T-helper 2 cell treated with Interferon-gamma antibody and Interleukin-4, amounts not matched to agents 5 μg/mL and 100 μg/mL, for 36 hours (primary cell): ENCODE data around the gene IL16.

Experiments used
- DNase-seq: peaks from one replicate; pipeline ENCODE4 v3.0.0; 2021; ENCODE audit warnings: low spot score
- H3K27ac Mint-ChIP-seq: one replicate; pipeline ENCODE4 v1.8.0; 2021; ENCODE audit warnings: mild to moderate bottlenecking, mixed read lengths
- H3K27me3 Mint-ChIP-seq: one replicate; pipeline ENCODE4 v1.8.0; 2021; ENCODE audit warnings: low read depth, mixed read lengths
- H3K36me3 Mint-ChIP-seq: one replicate; pipeline ENCODE4 v1.8.0; 2021; ENCODE audit warnings: low read depth, mixed read lengths
- H3K4me1 Mint-ChIP-seq: one replicate; pipeline ENCODE4 v1.8.0; 2021; ENCODE audit warnings: low read depth, mixed read lengths
- H3K4me3 Mint-ChIP-seq: one replicate; pipeline ENCODE4 v1.8.0; 2022; ENCODE audit warnings: mild to moderate bottlenecking, moderate library complexity, mixed read lengths
- H3K9me3 Mint-ChIP-seq: one replicate; pipeline ENCODE4 v1.8.0; 2021; ENCODE audit warnings: mixed read lengths

IL16 gene

GRCh38 chr15:81285461-81285860, 88.8 kb downstream of the IL16 start:
- peaks cover 46% of the 10 kb centered on the region for H3K4me1 Mint-ChIP-seq
- H3K4me3 Mint-ChIP-seq = no peak overlapping the region
- no peaks in the 10 kb centered on the region for H3K27me3 Mint-ChIP-seq
- peaks cover 7% of the 10 kb centered on the region for H3K36me3 Mint-ChIP-seq
- DNase-seq = no peak
- no peak overlapping the region for H3K27ac Mint-ChIP-seq
- H3K9me3 Mint-ChIP-seq = peaks cover 4% of the 10 kb centered on the region

DNA sequence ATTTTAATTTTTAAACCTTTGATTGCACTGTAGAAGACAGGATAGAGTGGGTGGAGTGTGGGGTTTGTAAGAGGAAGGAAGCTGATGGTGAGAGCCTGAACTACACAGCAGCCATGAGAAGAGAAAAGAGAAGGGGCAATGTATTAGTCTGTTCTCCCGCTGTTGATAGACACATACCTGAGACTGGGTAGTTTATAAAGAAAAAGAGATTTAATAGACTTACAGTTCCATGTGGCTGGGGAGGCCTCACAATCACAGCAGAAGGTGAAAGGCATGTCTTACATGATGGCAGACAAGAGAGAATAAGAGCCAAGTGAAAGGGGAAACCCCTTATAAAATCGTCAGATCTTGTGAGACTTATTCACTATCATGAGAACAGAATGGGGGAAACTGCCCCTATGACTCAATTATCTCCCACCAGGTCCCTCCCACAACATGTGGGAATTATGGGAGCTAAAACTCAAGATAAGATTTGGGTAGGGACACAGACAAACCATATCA, 90.0 kb downstream of the IL16 start:
- Mint-ChIP-seq H3K9me3 (peaks cover 4% of the 10 kb centered on the region), H3K36me3 (peaks cover 7% of the 10 kb centered on the region), H3K4me3 (peak overlapping the region; percentile 55), H3K27ac (peak overlapping the region; percentile 75), H3K27me3 (no peaks in the 10 kb centered on the region), H3K4me1 (peaks cover 49% of the 10 kb centered on the region)
- DNase-seq = no peak

DNA sequence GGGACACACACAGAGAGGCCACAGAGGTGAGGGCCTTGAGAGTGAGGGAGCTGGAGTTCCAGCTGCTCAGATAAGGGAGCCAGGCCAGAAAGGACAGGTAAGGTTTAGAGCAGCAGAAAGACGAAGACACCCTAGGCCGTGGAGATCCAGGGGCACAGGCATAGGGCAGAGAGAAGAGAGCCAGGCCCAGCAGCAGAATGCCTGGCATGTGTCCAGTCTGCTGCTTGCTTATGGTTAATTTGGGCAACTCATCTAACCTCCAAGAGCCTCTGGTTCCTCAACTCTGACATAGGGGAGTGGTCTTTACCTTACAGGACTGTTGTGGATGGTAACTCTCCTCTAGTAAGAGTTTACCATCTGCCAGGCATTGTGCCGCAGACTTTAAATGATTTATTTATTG, 91.4 kb downstream of the IL16 start:
- Mint-ChIP-seq H3K27ac (no peak overlapping the region), H3K27me3 (no peaks in the 10 kb centered on the region), H3K9me3 (peaks cover 4% of the 10 kb centered on the region), H3K4me3 (no peak overlapping the region), H3K4me1 (peaks cover 59% of the 10 kb centered on the region), H3K36me3 (peaks cover 7% of the 10 kb centered on the region)
- no peak for DNase-seq

DNA sequence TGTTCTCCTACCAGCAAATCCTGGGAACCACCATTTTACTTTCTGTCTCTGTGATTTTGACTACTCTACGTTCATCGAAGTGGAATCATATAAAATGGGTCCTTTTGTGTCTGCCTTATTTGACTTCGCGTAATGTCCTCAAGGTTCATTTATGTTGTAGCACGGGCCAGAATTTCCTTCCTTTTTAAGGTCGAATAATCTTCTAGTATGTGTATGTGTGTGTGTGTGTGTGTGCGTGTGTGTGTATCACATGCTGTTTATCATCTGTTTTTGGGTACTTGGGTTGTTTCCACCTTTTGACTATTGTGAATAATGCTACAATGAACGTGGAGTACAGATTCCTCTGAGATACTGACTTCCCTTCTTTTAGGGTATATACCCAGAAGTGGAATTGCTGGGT, 91.9 kb downstream of the IL16 start:
- H3K9me3 Mint-ChIP-seq = peaks cover 4% of the 10 kb centered on the region
- H3K36me3 Mint-ChIP-seq = peaks cover 7% of the 10 kb centered on the region
- no peak overlapping the region for H3K27ac Mint-ChIP-seq
- peaks cover 61% of the 10 kb centered on the region for H3K4me1 Mint-ChIP-seq
- no peak for DNase-seq
- H3K4me3 Mint-ChIP-seq = no peak overlapping the region
- no peaks in the 10 kb centered on the region for H3K27me3 Mint-ChIP-seq

DNA sequence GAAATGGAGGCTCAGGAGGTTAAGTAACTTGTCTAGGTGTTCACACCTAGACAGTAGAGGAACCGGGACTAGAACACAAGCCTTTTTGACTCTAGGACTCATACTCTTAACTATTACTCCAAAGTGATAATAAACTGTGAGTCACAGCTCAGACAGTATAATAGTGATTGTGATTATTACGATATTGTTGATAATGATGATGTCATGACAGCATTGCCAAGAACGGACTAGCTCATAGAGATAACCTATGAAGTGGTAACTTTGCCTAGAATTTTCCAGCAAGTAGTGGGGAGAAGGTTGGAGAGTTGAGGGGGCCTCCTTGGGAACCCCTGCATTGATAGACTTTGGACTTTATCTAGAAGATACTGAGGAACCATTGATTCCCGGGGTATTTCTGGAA, 93.2 kb downstream of the IL16 start:
- Mint-ChIP-seq H3K27me3 (no peaks in the 10 kb centered on the region), H3K36me3 (peaks cover 9% of the 10 kb centered on the region), H3K4me1 (peaks cover 67% of the 10 kb centered on the region), H3K4me3 (no peak overlapping the region), H3K27ac (no peak overlapping the region), H3K9me3 (peaks cover 4% of the 10 kb centered on the region)
- no peak for DNase-seq

GRCh38 chr15:81291916-81292522, 95.3 kb downstream of the IL16 start:
- H3K36me3 Mint-ChIP-seq = peaks cover 13% of the 10 kb centered on the region
- H3K27me3 Mint-ChIP-seq = no peaks in the 10 kb centered on the region
- H3K27ac Mint-ChIP-seq = peak overlapping the region; percentile 97
- H3K9me3 Mint-ChIP-seq = peaks cover under 1% of the 10 kb centered on the region
- H3K4me3 Mint-ChIP-seq = peak overlapping the region; percentile 97
- peaks cover 58% of the 10 kb centered on the region for H3K4me1 Mint-ChIP-seq
- DNase-seq = no peak

DNA sequence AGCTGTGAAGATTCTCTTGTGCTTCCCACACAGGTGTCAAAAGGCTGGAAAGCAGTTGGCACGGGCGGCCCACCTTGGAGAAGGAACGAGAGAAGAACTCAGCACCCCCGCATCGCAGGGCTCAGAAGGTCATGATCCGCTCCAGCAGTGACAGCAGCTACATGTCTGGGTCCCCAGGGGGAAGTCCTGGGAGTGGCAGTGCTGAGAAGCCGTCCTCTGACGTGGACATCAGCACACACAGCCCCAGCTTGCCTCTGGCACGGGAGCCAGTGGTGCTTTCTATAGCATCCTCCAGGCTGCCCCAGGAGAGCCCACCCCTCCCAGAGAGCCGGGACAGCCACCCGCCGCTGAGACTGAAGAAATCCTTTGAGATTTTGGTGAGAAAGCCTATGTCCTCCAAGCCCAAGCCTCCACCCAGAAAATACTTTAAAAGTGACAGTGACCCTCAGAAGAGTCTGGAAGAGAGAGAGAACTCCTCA, 95.9 kb downstream of the IL16 start:
- no peak for DNase-seq

GRCh38 chr15:81293728-81294515, 97.2 kb downstream of the IL16 start:
- peak; percentile 83 for DNase-seq

More for the DNA sequence above, 95.9 kb downstream of the IL16 start:
- Mint-ChIP-seq H3K27me3 (no peaks in the 10 kb centered on the region), H3K4me1 (peaks cover 56% of the 10 kb centered on the region), H3K27ac (peak overlapping the region; percentile 97), H3K36me3 (peaks cover 18% of the 10 kb centered on the region), H3K4me3 (peak overlapping the region; percentile 97), H3K9me3 (no peaks in the 10 kb centered on the region)

DNA sequence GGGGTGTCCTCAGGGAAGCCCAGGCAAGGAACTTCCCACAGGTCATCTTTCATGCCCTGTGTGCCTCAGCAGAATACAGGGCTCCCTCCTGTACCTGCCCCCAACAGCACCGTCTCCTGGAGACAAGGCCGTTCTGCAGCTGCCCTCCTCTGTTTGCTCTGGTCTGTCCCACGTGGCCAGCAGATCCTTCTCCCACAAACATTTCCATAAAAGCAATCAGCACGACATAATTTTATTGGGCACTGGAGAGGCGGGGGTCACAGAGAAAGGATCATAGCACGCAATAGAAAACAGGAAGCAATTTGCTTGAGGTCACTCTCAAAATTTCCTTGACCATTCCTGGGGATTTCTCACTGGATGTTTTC, 97.8 kb downstream of the IL16 start:
- peak overlapping the region; percentile 97 for H3K4me3 Mint-ChIP-seq
- peaks cover 51% of the 10 kb centered on the region for H3K4me1 Mint-ChIP-seq
- no peaks in the 10 kb centered on the region for H3K27me3 Mint-ChIP-seq
- peaks cover 33% of the 10 kb centered on the region for H3K36me3 Mint-ChIP-seq
- peak overlapping the region; percentile 97 for H3K27ac Mint-ChIP-seq
- DNase-seq = no peak
- no peaks in the 10 kb centered on the region for H3K9me3 Mint-ChIP-seq

More at GRCh38 chr15:81293728-81294515, 97.2 kb downstream of the IL16 start:
- peak overlapping the region; percentile 97 for H3K27ac Mint-ChIP-seq
- peaks cover 48% of the 10 kb centered on the region for H3K4me1 Mint-ChIP-seq
- no peaks in the 10 kb centered on the region for H3K9me3 Mint-ChIP-seq
- peak overlapping the region; percentile 97 for H3K4me3 Mint-ChIP-seq
- peaks cover 27% of the 10 kb centered on the region for H3K36me3 Mint-ChIP-seq
- no peaks in the 10 kb centered on the region for H3K27me3 Mint-ChIP-seq

- Mint-ChIP-seq H3K4me1 (peaks cover 51% of the 10 kb centered on the region), H3K9me3 (no peaks in the 10 kb centered on the region), H3K27ac (peak overlapping the region; percentile 97), H3K36me3 (peaks cover 44% of the 10 kb centered on the region), H3K27me3 (no peaks in the 10 kb centered on the region), H3K4me3 (peak overlapping the region; percentile 97)
- no peak for DNase-seq
Measured at GRCh38 chr15:81295486-81296121, 98.9 kb downstream of the IL16 start.

DNA sequence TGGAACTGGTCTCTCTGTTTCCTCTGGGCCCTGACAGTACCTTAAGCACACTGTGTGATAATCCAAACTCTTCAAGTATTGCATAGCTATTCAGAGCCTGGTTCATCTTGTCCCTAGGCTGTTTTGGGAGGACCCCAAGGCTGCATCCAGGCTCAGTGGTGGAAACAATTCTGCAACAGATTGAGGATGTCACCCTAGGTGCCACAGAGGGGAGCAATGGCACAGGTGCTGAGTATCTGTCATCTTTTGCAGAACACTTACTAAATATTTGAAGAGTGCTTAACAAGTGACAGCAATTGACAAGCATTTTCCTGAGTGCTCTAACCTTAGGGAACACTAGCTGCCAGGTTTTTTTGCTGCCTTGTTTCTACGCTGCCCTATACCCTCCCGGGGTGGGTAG, 99.5 kb downstream of the IL16 start:
- no peak for DNase-seq
- peak overlapping the region; percentile 97 for H3K27ac Mint-ChIP-seq
- peak overlapping the region; percentile 97 for H3K4me3 Mint-ChIP-seq
- no peaks in the 10 kb centered on the region for H3K9me3 Mint-ChIP-seq
- H3K36me3 Mint-ChIP-seq = peaks cover 50% of the 10 kb centered on the region
- H3K27me3 Mint-ChIP-seq = no peaks in the 10 kb centered on the region
- peaks cover 53% of the 10 kb centered on the region for H3K4me1 Mint-ChIP-seq

DNA sequence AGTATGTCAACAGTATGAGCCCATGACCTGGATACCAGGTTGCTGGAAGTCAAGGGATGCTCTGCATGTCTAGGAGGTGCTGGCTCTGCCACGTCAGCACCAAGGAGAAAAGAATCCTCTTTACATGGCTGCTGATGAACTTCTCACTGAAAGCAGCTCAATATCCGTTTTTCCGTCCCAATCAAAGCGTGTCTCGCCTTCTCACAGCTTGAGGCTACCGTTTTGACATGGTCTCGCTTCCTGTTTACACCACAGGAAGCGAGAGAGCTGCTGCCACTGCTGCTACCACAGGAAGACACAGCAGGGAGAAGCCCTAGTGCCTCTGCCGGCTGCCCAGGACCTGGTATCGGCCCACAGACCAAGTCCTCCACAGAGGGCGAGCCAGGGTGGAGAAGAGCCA, 100.0 kb downstream of the IL16 start:
- Mint-ChIP-seq H3K27ac (peak overlapping the region; percentile 97), H3K9me3 (no peaks in the 10 kb centered on the region), H3K4me3 (peak overlapping the region; percentile 97), H3K36me3 (peaks cover 54% of the 10 kb centered on the region), H3K27me3 (no peaks in the 10 kb centered on the region), H3K4me1 (peaks cover 51% of the 10 kb centered on the region)
- DNase-seq = peak; percentile 83

DNA sequence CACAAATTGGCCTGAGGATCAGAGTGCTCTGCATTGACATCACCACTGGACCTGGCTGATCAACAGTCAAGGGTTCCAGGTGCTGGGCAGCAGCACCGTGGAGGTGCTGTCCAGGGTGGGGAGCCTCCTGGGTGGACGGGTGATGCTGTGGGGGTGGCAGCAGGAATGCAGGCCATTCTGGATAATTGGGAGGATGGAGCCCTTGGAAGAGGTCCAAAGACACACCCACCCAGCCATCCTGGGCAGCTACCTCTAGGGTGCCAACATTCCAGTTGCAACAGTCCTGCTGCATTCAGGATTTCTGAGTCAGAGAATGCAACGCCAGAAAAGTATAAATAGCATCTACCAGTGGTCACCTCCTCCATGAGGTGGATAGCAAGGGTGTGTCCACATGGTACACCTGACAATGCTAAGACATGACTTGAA, 100.5 kb downstream of the IL16 start:
- H3K27me3 Mint-ChIP-seq = no peaks in the 10 kb centered on the region
- DNase-seq = no peak
- no peaks in the 10 kb centered on the region for H3K9me3 Mint-ChIP-seq
- peaks cover 59% of the 10 kb centered on the region for H3K36me3 Mint-ChIP-seq
- H3K4me3 Mint-ChIP-seq = peak overlapping the region; percentile 97
- H3K27ac Mint-ChIP-seq = peak overlapping the region; percentile 97
- H3K4me1 Mint-ChIP-seq = peaks cover 52% of the 10 kb centered on the region
